ENCODE data around the gene AOC3. TPM values are rescaled to one million over a fixed set of nuclear protein-coding genes. Genes with fewer than 3 reads are reported as not detected.

AOC3 gene
- total and polyA plus RNA-seq, 2 of the 13 experiments (the other 11 are each of a cell fraction or from before 2014, with no cell fraction given) = 8.7 to 51.7 TPM

DNA sequence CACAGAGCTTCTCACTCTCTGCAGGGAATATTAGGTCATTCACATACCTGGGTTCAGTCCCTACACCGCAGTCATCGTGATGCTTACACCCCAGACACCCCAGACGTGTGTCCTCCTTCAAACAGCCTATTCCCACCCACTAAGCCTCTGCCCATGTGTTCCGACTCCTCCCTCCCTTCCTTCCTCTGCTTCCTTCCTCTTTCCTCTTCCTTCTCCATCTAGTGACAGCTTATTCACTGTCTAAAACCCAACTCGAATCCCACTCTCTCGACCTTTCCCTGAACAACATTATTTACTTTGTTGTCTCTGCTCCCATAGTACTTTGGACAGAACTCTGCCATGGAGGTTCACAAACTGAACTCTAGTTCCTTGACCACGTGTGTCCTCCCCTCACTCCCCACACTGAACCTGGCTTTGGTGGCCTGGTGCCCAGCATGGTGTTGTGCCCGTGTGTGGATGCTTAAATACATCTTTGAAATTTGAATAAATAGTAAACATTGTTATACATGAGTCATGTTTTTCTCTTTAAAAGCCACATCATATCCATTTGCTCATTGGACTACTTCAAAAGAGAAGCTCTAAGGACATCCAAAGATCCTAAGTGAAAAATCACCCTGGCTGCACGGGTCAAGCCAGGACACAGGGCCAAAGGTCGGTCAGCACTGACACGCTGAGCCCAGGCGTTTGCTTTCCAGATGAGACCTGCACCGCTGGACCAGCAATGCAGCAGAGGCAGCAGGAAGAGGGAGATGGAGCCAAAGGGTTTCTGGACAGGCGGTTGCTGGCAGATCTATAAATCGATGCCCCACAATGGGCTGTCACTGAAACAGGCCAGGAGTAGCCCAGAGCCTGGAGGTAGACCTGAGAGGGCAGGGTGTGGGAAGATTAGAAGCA, 35.5 kb downstream of the AOC3 start:
- peaks cover 96% of the 10 kb centered on the region for H3K4me1 ChIP-seq (ENCODE audit: insufficient read depth, low read length)
- in situ Hi-C loops (cut with HindIII; ENCODE audit: extremely low pct_ligation_motif_present, low pct_unique_long_range_greater_than_20kb) = no loop called here
- WGBS (ENCODE audit: low lambda C conversion rate) = under 1% methylated on average over 15 of the region's 15 CpGs
- no peaks in the 10 kb centered on the region for H3K36me3 ChIP-seq (replicated peaks in 1 of 2; ENCODE audit: control insufficient read depth in 1 of 2, insufficient read depth in 2 of 2, low read length in 2 of 2)
- BruUV-seq (replicated peaks) = no TSS peak
- H3K9me3 ChIP-seq (ENCODE audit: low read length) = no peaks in the 10 kb centered on the region
- CTCF ChIA-PET (ENCODE audit: low intra/inter-chr PET ratio, low total read pairs) = no interaction called here
- peak overlapping the region; percentile 65 for H3K27ac ChIP-seq (ENCODE audit: extremely low read length, insufficient read depth, low read length)
- ATAC-seq (peak; percentile 78), FAIRE-seq (peak; percentile 60), DNase-seq (ENCODE audit: low spot score) (peak; percentile 72)
- intact Hi-C loops (cut with micrococcal nuclease; ENCODE audit: unreplicated experiment) = loop anchor here (1.0 kb wide), 1 partner anchor 34 kb away; no protein-coding TSS in a partner anchor
- POLR2A ChIA-PET = interaction anchor here (0.6 to 3.6 kb wide), 21 partner anchors 8 to 399 kb away, joined by 3 to 21 read pairs (median 5); partner anchors contain the start of genes BECN1, CNTD1, COA3 and PSME3
- no peak overlapping the region for H2AFZ ChIP-seq (ENCODE audit: low read length)
- H3K79me2 ChIP-seq (ENCODE audit: insufficient read depth, low read length) = no peaks in the 10 kb centered on the region
- peak overlapping the region in 1 of 3 experiments; percentile 49; a peak in 2 of 6 replicates for H3K4me3 ChIP-seq (replicated peaks in 1 of 3; ENCODE audit: insufficient read depth in 1 of 3, low read depth in 2 of 3, low read length in 3 of 3)
- H3K9ac ChIP-seq (ENCODE audit: insufficient read depth, low read depth, low read length) = peak overlapping the region; percentile 50
- H3K27me3 ChIP-seq (ENCODE audit: control insufficient read depth in 1 of 2, insufficient read depth in 2 of 2, low read length in 2 of 2) = no peaks in the 10 kb centered on the region
- H3K4me2 ChIP-seq (ENCODE audit: low read depth, low read length) = peak overlapping the region; percentile 64
- no peaks in the 10 kb centered on the region for H4K20me1 ChIP-seq (ENCODE audit: insufficient read depth, low read length)
- no peak for TF ChIP-seq SNAI1 (CRISPR knock-in tag; IDR thresholded peaks at IDR 0.05; ENCODE audit: borderline replicate concordance)
- peak; percentile 52; the same call in 1 of the 2 replicates for TF ChIP-seq ZNF264 (CRISPR knock-in tag; IDR thresholded peaks at IDR 0.05)
- TF ChIP-seq PCBP1 (IDR thresholded peaks at IDR 0.05; ENCODE audit: borderline replicate concordance, low read depth, low read length) = no peak
- TF ChIP-seq ZNF350 (CRISPR knock-in tag; IDR thresholded peaks at IDR 0.05; ENCODE audit: borderline replicate concordance, low read depth) = peak; percentile 90
- no peak for TF ChIP-seq FOXO4 (CRISPR knock-in tag; conservative IDR thresholded peaks at IDR 0.05)
- peak; percentile 78; the same call in 1 of the 2 replicates for TF ChIP-seq ZNF746 (CRISPR knock-in tag; IDR thresholded peaks at IDR 0.05)
- peak; percentile 86 for TF ChIP-seq HIC2 (CRISPR knock-in tag; IDR thresholded peaks at IDR 0.05; ENCODE audit: low read depth)
- TF ChIP-seq, protein P1, sequence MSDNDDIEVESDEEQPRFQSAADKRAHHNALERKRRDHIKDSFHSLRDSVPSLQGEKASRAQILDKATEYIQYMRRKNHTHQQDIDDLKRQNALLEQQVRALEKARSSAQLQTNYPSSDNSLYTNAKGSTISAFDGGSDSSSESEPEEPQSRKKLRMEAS (IDR thresholded peaks at IDR 0.05) = peak; percentile 91
- 0 out of 2 replicates have a peak, but pooled peaks have one; percentile 2 for TF ChIP-seq HOXA5 (CRISPR knock-in tag; IDR thresholded peaks at IDR 0.05)
- no peak for TF ChIP-seq HNRNPLL (IDR thresholded peaks at IDR 0.05; ENCODE audit: low read depth, low read length, poor library complexity, severe bottlenecking)
- no peak for TF ChIP-seq ZSCAN9 (CRISPR knock-in tag; IDR thresholded peaks at IDR 0.05; ENCODE audit: borderline replicate concordance)
- TF ChIP-seq ZEB1 (IDR thresholded peaks at IDR 0.05; ENCODE audit: insufficient replicate concordance, low read depth) = no peak
- peak; percentile 81; the same call in 1 of the 2 replicates for TF ChIP-seq ZNF253 (CRISPR knock-in tag; IDR thresholded peaks at IDR 0.05; ENCODE audit: borderline replicate concordance)
- TF ChIP-seq TBL1XR1 (IDR thresholded peaks at IDR 0.05; ENCODE audit: borderline replicate concordance, low read length, partially characterized antibody) = peak; percentile 24
- TF ChIP-seq ZNF615 (CRISPR knock-in tag; IDR thresholded peaks at IDR 0.05; ENCODE audit: borderline replicate concordance) = no peak

All from HepG2 (cell line).